ENCODE data around the gene SMIM32.

GRCh38 chr5:136198453-136198852 is 5.5 kb upstream of the SMIM32 start:
- no peak for TF ChIP-seq RAD21 (conservative IDR thresholded peaks at IDR 0.05)
- no peak for TF ChIP-seq CTCF (IDR thresholded peaks at IDR 0.05; ENCODE audit: poor library complexity, severe bottlenecking)
- no peak for TF ChIP-seq SMC3 (conservative IDR thresholded peaks at IDR 0.05; ENCODE audit: poor library complexity)
- TF ChIP-seq EP300 (conservative IDR thresholded peaks at IDR 0.05; ENCODE audit: poor library complexity, severe bottlenecking), result no peak
- TF ChIP-seq TAF1 (IDR thresholded peaks at IDR 0.05; ENCODE audit: low read depth), result no peak
- TF ChIP-seq EZH2 (IDR thresholded peaks at IDR 0.05; ENCODE audit: borderline replicate concordance, insufficient read depth, low read length, poor library complexity, severe bottlenecking), result no peak
- no peak for TF ChIP-seq POLR2AphosphoS5 (IDR thresholded peaks at IDR 0.05)
